ENCODE results near the gene ITGA11. TPM values are rescaled to one million over a fixed set of nuclear protein-coding genes. Genes with fewer than 3 reads are reported as not detected.

The ITGA11 gene
- total and polyA plus RNA-seq, 2 of the 13 experiments (the other 11 are each of a cell fraction or from before 2014, with no cell fraction given): not detected

GRCh38 chr15:68344600-68344999 is 87.4 kb downstream of the ITGA11 start:
- FAIRE-seq (no peak), ATAC-seq (no peak), DNase-seq (ENCODE audit: low spot score) (no peak)
- Histone ChIP-seq H3K4me2 (ENCODE audit: low read depth, low read length) (no peak overlapping the region), H3K36me3 (replicated peaks in 1 of 2; ENCODE audit: control insufficient read depth in 1 of 2, insufficient read depth in 2 of 2, low read length in 2 of 2) (no peaks in the 10 kb centered on the region), H4K20me1 (ENCODE audit: insufficient read depth, low read length) (no peaks in the 10 kb centered on the region), H2AFZ (ENCODE audit: low read length) (no peak overlapping the region), H3K4me3 (replicated peaks in 1 of 3; ENCODE audit: insufficient read depth in 1 of 3, low read depth in 2 of 3, low read length in 3 of 3) (no peak overlapping the region), H3K27ac (ENCODE audit: extremely low read length, insufficient read depth, low read length) (no peak overlapping the region), H3K27me3 (ENCODE audit: control insufficient read depth in 1 of 2, insufficient read depth in 2 of 2, low read length in 2 of 2) (peaks cover 3 to 77% of the 10 kb centered on the region in 2 experiments; a peak in 4 of 5 replicates), H3K9ac (ENCODE audit: insufficient read depth, low read depth, low read length) (no peak overlapping the region), H3K4me1 (ENCODE audit: insufficient read depth, low read length) (no peaks in the 10 kb centered on the region), H3K9me3 (ENCODE audit: low read length) (no peaks in the 10 kb centered on the region), H3K79me2 (ENCODE audit: insufficient read depth, low read length) (no peaks in the 10 kb centered on the region)
- POLR2A ChIA-PET: no interaction called here
- no TSS peak for BruUV-seq (replicated peaks)
- in situ Hi-C loops (cut with HindIII; ENCODE audit: extremely low pct_ligation_motif_present, low pct_unique_long_range_greater_than_20kb) (no loop called here), intact Hi-C loops (cut with micrococcal nuclease; ENCODE audit: unreplicated experiment) (no loop called here)
- CTCF ChIA-PET (ENCODE audit: low intra/inter-chr PET ratio, low total read pairs): no interaction called here
- TF ChIP-seq ZSCAN5A (CRISPR knock-in tag; IDR thresholded peaks at IDR 0.05; ENCODE audit: borderline replicate concordance) (no peak), STAT5B (CRISPR knock-in tag; IDR thresholded peaks at IDR 0.05) (no peak), CBFB (CRISPR knock-in tag; IDR thresholded peaks at IDR 0.05) (no peak), TIGD3 (CRISPR knock-in tag; IDR thresholded peaks at IDR 0.05; ENCODE audit: borderline replicate concordance) (no peak), ATF7-NPFF (CRISPR knock-in tag; IDR thresholded peaks at IDR 0.05; ENCODE audit: low read depth) (no peak), ZBTB42 (CRISPR knock-in tag; IDR thresholded peaks at IDR 0.05) (no peak), ONECUT2 (CRISPR knock-in tag; IDR thresholded peaks at IDR 0.05) (no peak), ZMAT3 (CRISPR knock-in tag; conservative IDR thresholded peaks at IDR 0.05) (no peak), ZNF547 (CRISPR knock-in tag; IDR thresholded peaks at IDR 0.05) (no peak), ZBTB43 (CRISPR knock-in tag; conservative IDR thresholded peaks at IDR 0.05) (no peak), NCOA2 (CRISPR knock-in tag; IDR thresholded peaks at IDR 0.05) (no peak), PBX3 (CRISPR knock-in tag; IDR thresholded peaks at IDR 0.05; ENCODE audit: borderline replicate concordance) (no peak), ZNF275 (CRISPR knock-in tag; IDR thresholded peaks at IDR 0.05; ENCODE audit: borderline replicate concordance) (no peak), HNRNPUL1 (IDR thresholded peaks at IDR 0.05; ENCODE audit: low read depth, low read length) (no peak), EEA1 (CRISPR knock-in tag; IDR thresholded peaks at IDR 0.05; ENCODE audit: borderline replicate concordance) (no peak), RXRB (CRISPR knock-in tag; IDR thresholded peaks at IDR 0.05; ENCODE audit: borderline replicate concordance) (no peak), ZNF777 (CRISPR knock-in tag; IDR thresholded peaks at IDR 0.05) (no peak)
- 84% methylated on average over 5 of the region's 7 CpGs for WGBS (ENCODE audit: low lambda C conversion rate)
